H9 (cell line): ENCODE results near the gene SEC11A. TPM values are rescaled to one million over a fixed set of nuclear protein-coding genes. Genes with fewer than 3 reads are reported as not detected.
A peak's percentile ranks its signal among the peaks of the same experiment; 100 is the strongest.

Experiments used
- DNase-seq: peaks from one replicate; pipeline ENCODE4 v3.0.0-alpha.2; 2017
- H2AFZ ChIP-seq: one replicate; pipeline ENCODE4 v1.6.1; 2013; ENCODE audit warnings: mild to moderate bottlenecking, low read length, control low read depth, moderate library complexity
- H2AK5ac ChIP-seq: 2 replicates; pipeline ENCODE4 v1.6.1; 2013; ENCODE audit warnings: low read length, control low read depth, mixed read lengths; ENCODE audit not compliant: insufficient read length
- H2BK120ac ChIP-seq: one replicate; pipeline ENCODE4 v1.6.1; 2013; ENCODE audit warnings: low read depth, mild to moderate bottlenecking, low read length, control low read depth, inconsistent platforms; ENCODE audit not compliant: poor library complexity, severe bottlenecking
- H2BK12ac ChIP-seq: 2 replicates; pipeline ENCODE4 v1.6.1; 2013; ENCODE audit warnings: low read length, control low read depth, mixed read lengths, low read depth; ENCODE audit not compliant: insufficient read length
- H2BK15ac ChIP-seq: 2 replicates; pipeline ENCODE4 v1.6.1; 2013; ENCODE audit warnings: low read depth, low read length, control low read depth
- H2BK20ac ChIP-seq: one replicate; pipeline ENCODE4 v1.6.1; 2013; ENCODE audit warnings: low read depth, mild to moderate bottlenecking, low read length, control low read depth, inconsistent platforms; ENCODE audit not compliant: poor library complexity, severe bottlenecking
- H2BK5ac ChIP-seq: 2 replicates; pipeline ENCODE4 v1.6.1; 2013; ENCODE audit warnings: low read length, control low read depth, mixed read lengths; ENCODE audit not compliant: insufficient read length
- H3K14ac ChIP-seq: 2 replicates; pipeline ENCODE4 v1.6.1; 2013; ENCODE audit warnings: low read length, control low read depth; ENCODE audit not compliant: insufficient read depth
- H3K18ac ChIP-seq: 2 replicates; pipeline ENCODE4 v1.6.1; 2013; ENCODE audit warnings: low read depth, mild to moderate bottlenecking, mixed read lengths, low read length, control low read depth; ENCODE audit not compliant: insufficient read length
- H3K23ac ChIP-seq: 2 replicates; pipeline ENCODE4 v1.6.1; 2013; ENCODE audit warnings: low read length, control low read depth, mixed read lengths, low read depth; ENCODE audit not compliant: insufficient read length
- H3K23me2 ChIP-seq: 2 replicates; pipeline ENCODE4 v1.6.1; 2013; ENCODE audit warnings: low read depth, mild to moderate bottlenecking, mixed read lengths, low read length, control low read depth; ENCODE audit not compliant: insufficient read length, poor library complexity, severe bottlenecking
- H3K27ac ChIP-seq: 2 replicates; pipeline ENCODE4 v1.5.1; 2013; ENCODE audit warnings: low read length, control low read depth, mixed read lengths, low read depth; ENCODE audit not compliant: insufficient read length
- H3K27me3 ChIP-seq: 2 replicates; pipeline ENCODE4 v1.6.1; 2013; ENCODE audit warnings: low read length, control low read depth, inconsistent platforms; ENCODE audit not compliant: insufficient read depth
- H3K4ac ChIP-seq: 2 replicates; pipeline ENCODE4 v1.6.1; 2013; ENCODE audit warnings: low read depth, mild to moderate bottlenecking, control low read depth, inconsistent platforms, low read length, moderate library complexity
- H3K4me1 ChIP-seq: 2 replicates; pipeline ENCODE4 v1.6.1; 2013; ENCODE audit warnings: low read length, control low read depth, inconsistent platforms; ENCODE audit not compliant: insufficient read depth
- H3K4me2 ChIP-seq: 2 replicates; pipeline ENCODE4 v1.6.1; 2013; ENCODE audit warnings: low read length, control low read depth, mixed read lengths; ENCODE audit not compliant: insufficient read length, insufficient read depth
- H3K56ac ChIP-seq: 2 replicates; pipeline ENCODE4 v1.6.1; 2013; ENCODE audit warnings: low read depth, mild to moderate bottlenecking, mixed read lengths, low read length, control low read depth; ENCODE audit not compliant: insufficient read length
- H3K79me1 ChIP-seq: 2 replicates; pipeline ENCODE4 v1.6.1; 2013; ENCODE audit warnings: low read depth, mild to moderate bottlenecking, moderate library complexity, low read length, control low read depth, inconsistent platforms; ENCODE audit not compliant: insufficient read depth, poor library complexity, severe bottlenecking
- H3K79me2 ChIP-seq: 2 replicates; pipeline ENCODE4 v1.6.1; 2013; ENCODE audit warnings: low read length, control low read depth, inconsistent platforms; ENCODE audit not compliant: insufficient read depth
- H3K9ac ChIP-seq: 2 replicates; pipeline ENCODE4 v1.6.1; 2013; ENCODE audit warnings: low read length, control low read depth, mixed read lengths; ENCODE audit not compliant: insufficient read length; ENCODE audit errors: extremely low read depth
- H3K9me3 ChIP-seq: one replicate; pipeline ENCODE4 v1.6.1; 2013; ENCODE audit warnings: low read depth, low read length, inconsistent platforms; ENCODE audit not compliant: control insufficient read depth
- H3T11ph ChIP-seq: one replicate; pipeline ENCODE4 v1.6.1; 2013; ENCODE audit warnings: mild to moderate bottlenecking, low read length, control low read depth, inconsistent platforms
- H4K20me1 ChIP-seq: one replicate; pipeline ENCODE4 v1.6.1; 2013; ENCODE audit not compliant: control insufficient read depth, insufficient read length, insufficient read depth
- H4K5ac ChIP-seq: 2 replicates; pipeline ENCODE4 v1.6.1; 2013; ENCODE audit warnings: low read depth, mild to moderate bottlenecking, mixed read lengths, low read length, control low read depth; ENCODE audit not compliant: insufficient read length
- H4K8ac ChIP-seq: replicated peaks from 2 replicates; pipeline ENCODE4 v1.6.1; 2013; ENCODE audit warnings: low read length, control low read depth, mixed read lengths, low read depth; ENCODE audit not compliant: insufficient read length
- H4K91ac ChIP-seq: 2 replicates; pipeline ENCODE4 v1.6.1; 2013; ENCODE audit warnings: low read depth, mild to moderate bottlenecking, moderate library complexity, mixed read lengths, low read length, control low read depth; ENCODE audit not compliant: insufficient read length
- H3K27ac Mint-ChIP-seq, 3 experiments: 2 replicates in 2 of 3; 3 replicates in 1 of 3; pipeline ENCODE4 v1.8.0; 2020 to 2021; ENCODE audit warnings: mixed read lengths in 3 of 3, mild to moderate bottlenecking in 1 of 3, moderate library complexity in 1 of 3
- H3K27me3 Mint-ChIP-seq: 2 replicates; pipeline ENCODE4 v1.8.0; 2021; ENCODE audit warnings: low read depth, mild to moderate bottlenecking, moderate library complexity, mixed read lengths
- H3K36me3 Mint-ChIP-seq, 3 experiments: 2 replicates in 2 of 3; 3 replicates in 1 of 3; pipeline ENCODE4 v1.8.0; 2020 to 2021; ENCODE audit warnings: low read depth in 3 of 3, mixed read lengths in 3 of 3; ENCODE audit not compliant: insufficient read depth in 1 of 3
- H3K4me1 Mint-ChIP-seq, 2 experiments: 2 replicates each; pipeline ENCODE4 v1.8.0; 2020; ENCODE audit warnings: mixed read lengths in 2 of 2
- H3K4me3 Mint-ChIP-seq, 2 experiments: 2 replicates in 1 of 2; 3 replicates in 1 of 2; pipeline ENCODE4 v1.8.0; 2020 to 2021; ENCODE audit warnings: mild to moderate bottlenecking in 2 of 2, mixed read lengths in 2 of 2, moderate library complexity in 1 of 2
- H3K9me3 Mint-ChIP-seq, 2 experiments: 2 replicates in 1 of 2; 3 replicates in 1 of 2; pipeline ENCODE4 v1.8.0; 2020; ENCODE audit warnings: mild to moderate bottlenecking in 2 of 2, mixed read lengths in 2 of 2, moderate library complexity in 1 of 2
- WGBS: extraction: QIAGEN DNeasy Blood & Tissue Kit; methylation state at CpG from one replicate; pipeline ENCODE4 v1.1.7; 2013; ENCODE audit warnings: missing lambda C conversion rate, low lambda C conversion rate, mixed read lengths; ENCODE audit not compliant: insufficient read length; ENCODE audit errors: extremely low coverage; 5-methylcytosine and 5-hydroxymethylcytosine counted together
- total RNA-seq: library from RNA; stranded (reverse); gene quantifications from 2 replicates; pipeline ENCODE4 v1.2.1, GENCODE V29; 2021
- TF ChIP-seq, protein P1 (sequence below): fragments of 200-600 bp; sonication (generic); conservative IDR thresholded peaks from 3 replicates; pipeline ENCODE4 v1.8.0; 2021; ENCODE audit warnings: antibody characterized with exemption, mild to moderate bottlenecking

Gene SEC11A
- total RNA-seq, 1 experiment from 2014 or later = 250 TPM

DNA sequence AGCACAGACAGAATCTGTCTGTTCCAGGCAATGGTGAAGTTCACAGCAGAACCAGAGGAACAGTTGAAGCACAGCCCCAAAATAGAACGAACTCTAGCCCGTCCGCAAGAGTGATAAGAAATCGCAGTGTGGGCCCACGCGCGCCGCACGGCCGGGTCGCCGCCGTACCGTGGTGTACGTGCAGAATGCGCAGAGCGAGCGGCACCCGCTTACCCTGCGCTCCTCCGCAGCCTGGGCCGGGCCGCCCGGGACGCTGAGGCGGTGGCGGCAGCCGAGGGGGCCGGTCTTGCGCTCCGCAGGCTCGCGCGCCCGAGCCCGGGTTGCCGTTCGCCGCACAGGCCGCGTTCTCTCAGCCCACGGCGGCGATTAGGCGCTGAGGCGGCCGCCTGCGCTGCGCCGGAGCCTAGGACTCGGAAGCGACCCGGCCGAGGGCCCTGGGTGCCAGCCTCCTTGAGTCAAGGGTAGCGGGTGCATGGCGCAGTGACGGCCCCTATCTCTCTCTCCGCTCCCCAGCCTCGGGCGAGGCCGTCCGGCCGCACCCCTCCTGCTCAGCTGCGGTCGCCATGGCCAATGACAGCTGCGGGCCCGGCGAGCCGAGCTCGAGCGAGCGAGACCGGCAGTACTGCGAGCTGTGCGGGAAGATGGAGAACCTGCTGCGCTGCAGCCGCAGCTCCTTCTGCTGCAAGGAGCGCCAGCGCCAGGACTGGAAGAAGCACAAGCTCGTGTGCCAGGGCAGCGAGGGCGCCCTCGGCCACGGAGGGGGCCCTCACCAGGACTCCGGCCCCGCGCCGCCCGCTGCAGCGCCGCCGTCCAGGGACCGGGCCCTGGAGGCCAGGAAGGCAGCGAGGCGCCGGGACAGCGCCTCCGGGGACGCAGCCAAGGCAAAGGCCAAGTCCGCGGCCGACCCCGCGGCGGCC lies 82.4 kb downstream of the SEC11A start:
- Mint-ChIP-seq H3K27me3 (peaks cover 36% of the 10 kb centered on the region), H3K9me3 (no peaks in the 10 kb centered on the region), H3K4me3 (peak overlapping the region; percentile 76 to 88), H3K36me3 (peaks cover 6 to 13% (median 8%) of the 10 kb centered on the region in 3 experiments; a peak in 6 of 7 replicates), H3K27ac (no peak overlapping the region), H3K4me1 (peaks cover 28 to 40% of the 10 kb centered on the region in 2 experiments)
- no peak overlapping the region for H3K9ac ChIP-seq
- no peaks in the 10 kb centered on the region for H3K79me1 ChIP-seq
- H2BK120ac ChIP-seq = no peak overlapping the region
- peaks cover 16% of the 10 kb centered on the region for H3K23me2 ChIP-seq
- no peaks in the 10 kb centered on the region; the same call in 1 of the 2 replicates for H3K27me3 ChIP-seq
- H3K4ac ChIP-seq = no peak overlapping the region
- H2AK5ac ChIP-seq = no peak overlapping the region
- peak overlapping the region; percentile 75 for H3K4me2 ChIP-seq
- H4K20me1 ChIP-seq = peaks cover 3% of the 10 kb centered on the region
- no peak overlapping the region for H3K27ac ChIP-seq
- no peak overlapping the region for H2BK5ac ChIP-seq
- H3K18ac ChIP-seq = no peak overlapping the region
- no peak overlapping the region for H2BK12ac ChIP-seq
- H4K91ac ChIP-seq = no peak overlapping the region
- TF ChIP-seq, protein P1, sequence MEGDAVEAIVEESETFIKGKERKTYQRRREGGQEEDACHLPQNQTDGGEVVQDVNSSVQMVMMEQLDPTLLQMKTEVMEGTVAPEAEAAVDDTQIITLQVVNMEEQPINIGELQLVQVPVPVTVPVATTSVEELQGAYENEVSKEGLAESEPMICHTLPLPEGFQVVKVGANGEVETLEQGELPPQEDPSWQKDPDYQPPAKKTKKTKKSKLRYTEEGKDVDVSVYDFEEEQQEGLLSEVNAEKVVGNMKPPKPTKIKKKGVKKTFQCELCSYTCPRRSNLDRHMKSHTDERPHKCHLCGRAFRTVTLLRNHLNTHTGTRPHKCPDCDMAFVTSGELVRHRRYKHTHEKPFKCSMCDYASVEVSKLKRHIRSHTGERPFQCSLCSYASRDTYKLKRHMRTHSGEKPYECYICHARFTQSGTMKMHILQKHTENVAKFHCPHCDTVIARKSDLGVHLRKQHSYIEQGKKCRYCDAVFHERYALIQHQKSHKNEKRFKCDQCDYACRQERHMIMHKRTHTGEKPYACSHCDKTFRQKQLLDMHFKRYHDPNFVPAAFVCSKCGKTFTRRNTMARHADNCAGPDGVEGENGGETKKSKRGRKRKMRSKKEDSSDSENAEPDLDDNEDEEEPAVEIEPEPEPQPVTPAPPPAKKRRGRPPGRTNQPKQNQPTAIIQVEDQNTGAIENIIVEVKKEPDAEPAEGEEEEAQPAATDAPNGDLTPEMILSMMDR = no peak; the same call in 2 of the 3 replicates
- no peak overlapping the region for H2BK20ac ChIP-seq
- H3K9me3 ChIP-seq = no peaks in the 10 kb centered on the region
- H3K14ac ChIP-seq = no peak overlapping the region
- no peak overlapping the region for H2BK15ac ChIP-seq
- no peaks in the 10 kb centered on the region for H3K79me2 ChIP-seq
- H3K23ac ChIP-seq = no peak overlapping the region
- no peak overlapping the region for H4K8ac ChIP-seq
- H3T11ph ChIP-seq = no peak overlapping the region
- no peak overlapping the region for H4K5ac ChIP-seq
- no CpG with 5 or more reads among the region's 105 CpGs for WGBS
- H3K56ac ChIP-seq = no peak overlapping the region
- H2AFZ ChIP-seq = no peak overlapping the region
- H3K4me1 ChIP-seq = peaks cover 15% of the 10 kb centered on the region
- DNase-seq = peak; percentile 64
